H1 (cell line): ENCODE results near the gene TMEM243. TPM values are rescaled to one million over a fixed set of nuclear protein-coding genes. Genes with fewer than 3 reads are reported as not detected.

Experiments used
- CTCF ChIA-PET: fragments of 300-600 bp; sonication (Branson Sonifier 250); formaldehyde crosslinking; loops from one replicate; lab custom pipeline; 2021; ENCODE audit not compliant: partially characterized antibody; lab: Charles Lee
- POLR2A ChIA-PET: fragments of 300-600 bp; sonication (Branson Sonifier 250); formaldehyde crosslinking; loops from one replicate; lab custom pipeline; 2021; ENCODE audit warnings: inconsistent platforms; ENCODE audit not compliant: partially characterized antibody; lab: Charles Lee
- DNase-seq, 2 experiments: peaks; one replicate each; pipeline versions ENCODE4 v3.0.0 to v3.0.0-alpha.2; 2010 to 2022; ENCODE audit warnings: low spot score in 2 of 2, low read depth in 1 of 2, mixed read lengths in 1 of 2
- FAIRE-seq: peaks from 2 replicates; lab custom pipeline; 2011; peaks lifted over from hg19 to GRCh38; lab: Jason Lieb, UNC
- H2AFZ ChIP-seq: 2 replicates; pipeline ENCODE4 v1.8.1; 2012; ENCODE audit warnings: low read length, inconsistent platforms
- H2AK5ac ChIP-seq: 2 replicates; pipeline ENCODE4 v1.6.1; 2013; ENCODE audit warnings: low read depth, low read length
- H2BK120ac ChIP-seq: replicated peaks from 2 replicates; pipeline ENCODE3; 2013; ENCODE audit warnings: low read depth, low read length, inconsistent platforms
- H2BK12ac ChIP-seq: 2 replicates; pipeline ENCODE4 v1.6.1; 2013; ENCODE audit warnings: low read depth, low read length
- H2BK15ac ChIP-seq: 2 replicates; pipeline ENCODE4 v1.6.1; 2013; ENCODE audit warnings: low read length
- H2BK20ac ChIP-seq: 2 replicates; pipeline ENCODE4 v1.6.1; 2013; ENCODE audit warnings: low read length
- H2BK5ac ChIP-seq: 2 replicates; pipeline ENCODE4 v1.6.1; 2013; ENCODE audit warnings: low read depth, low read length
- H3K14ac ChIP-seq: 2 replicates; pipeline ENCODE4 v1.6.1; 2013; ENCODE audit warnings: inconsistent platforms; ENCODE audit not compliant: insufficient read length
- H3K18ac ChIP-seq: 2 replicates; pipeline ENCODE4 v1.6.1; 2013; ENCODE audit warnings: low read length; ENCODE audit errors: extremely low read depth
- H3K23ac ChIP-seq: 2 replicates; pipeline ENCODE4 v1.6.1; 2013; ENCODE audit warnings: inconsistent platforms; ENCODE audit not compliant: insufficient read length
- H3K23me2 ChIP-seq: 2 replicates; pipeline ENCODE4 v1.6.1; 2013; ENCODE audit warnings: low read depth, low read length
- H3K27ac ChIP-seq: 2 replicates; pipeline ENCODE4 v1.6.1; 2011; ENCODE audit warnings: low read depth, low read length, inconsistent platforms
- H3K27me3 ChIP-seq, 4 experiments: replicated peaks in 1 of 4; 1 replicate in 1 of 4; 2 replicates in 3 of 4; pipeline versions ENCODE4 v1.6.1 to v1.8.1; 2011 to 2013; ENCODE audit warnings: low read length in 3 of 4, mild to moderate bottlenecking in 3 of 4, inconsistent platforms in 2 of 4, mixed read lengths in 2 of 4, moderate library complexity in 1 of 4; ENCODE audit not compliant: control insufficient read depth in 3 of 4, insufficient read depth in 3 of 4; ENCODE audit errors: extremely low read depth in 1 of 4
- H3K36me3 ChIP-seq, 4 experiments: 2 replicates each; pipeline versions ENCODE4 v1.6.1 to v1.8.1; 2011 to 2013; ENCODE audit warnings: mild to moderate bottlenecking in 4 of 4, low read length in 3 of 4, moderate library complexity in 2 of 4, control low read depth in 1 of 4, inconsistent platforms in 1 of 4; ENCODE audit not compliant: insufficient read depth in 4 of 4, control insufficient read depth in 2 of 4
- H3K4ac ChIP-seq: replicated peaks from 2 replicates; pipeline ENCODE3; 2013; ENCODE audit warnings: low read length, low read depth, mixed read lengths, inconsistent platforms; ENCODE audit not compliant: insufficient read length
- H3K4me1 ChIP-seq, 4 experiments: replicated peaks in 1 of 4; 1 replicate in 1 of 4; 2 replicates in 3 of 4; pipeline versions ENCODE4 v1.6.1 to v1.8.1; 2011 to 2013; ENCODE audit warnings: low read length in 3 of 4, inconsistent platforms in 2 of 4, mixed read lengths in 1 of 4; ENCODE audit not compliant: insufficient read depth in 4 of 4, control insufficient read depth in 3 of 4
- H3K4me2 ChIP-seq, 2 experiments: 2 replicates each; pipeline versions ENCODE4 v1.6.1 to v1.8.1; 2011 to 2013; ENCODE audit warnings: low read depth in 2 of 2, low read length in 2 of 2, control low read depth in 1 of 2, inconsistent platforms in 1 of 2, mild to moderate bottlenecking in 1 of 2; ENCODE audit not compliant: insufficient read depth in 1 of 2
- H3K4me3 ChIP-seq, 4 experiments: fragments of 200-600, 300-600 bp in 1 of 4; sonication (generic), shearing (Covaris generic), sonication (Bioruptor Twin) in 1 of 4; 2 replicates each; pipeline versions ENCODE4 v1.5.1 to v1.8.1; 2011 to 2016; ENCODE audit warnings: low read length in 4 of 4, low read depth in 3 of 4, control low read depth in 2 of 4, inconsistent platforms in 2 of 4, mild to moderate bottlenecking in 2 of 4, mixed read lengths in 1 of 4, moderate library complexity in 1 of 4; ENCODE audit not compliant: insufficient read depth in 2 of 4; ENCODE audit errors: extremely low read depth in 1 of 4
- H3K56ac ChIP-seq: replicated peaks from 2 replicates; pipeline ENCODE3; 2013; ENCODE audit warnings: low read depth, mild to moderate bottlenecking, mixed read lengths, low read length, inconsistent platforms; ENCODE audit not compliant: insufficient read length
- H3K79me1 ChIP-seq: 2 replicates; pipeline ENCODE4 v1.6.1; 2013; ENCODE audit warnings: low read depth, low read length, control low read depth
- H3K79me2 ChIP-seq, 2 experiments: 2 replicates each; pipeline versions ENCODE4 v1.6.1 to v1.8.1; 2012 to 2013; ENCODE audit warnings: low read length in 2 of 2, mild to moderate bottlenecking in 2 of 2, inconsistent platforms in 1 of 2; ENCODE audit not compliant: insufficient read depth in 2 of 2, control insufficient read depth in 1 of 2
- H3K9ac ChIP-seq, 4 experiments: replicated peaks in 1 of 4; 1 replicate in 1 of 4; 2 replicates in 3 of 4; pipeline versions ENCODE4 v1.6.1 to v1.8.1; 2011 to 2013; ENCODE audit warnings: low read depth in 3 of 4, low read length in 3 of 4, control low read depth in 2 of 4, mild to moderate bottlenecking in 2 of 4, moderate library complexity in 2 of 4, inconsistent platforms in 1 of 4; ENCODE audit errors: extremely low read depth in 1 of 4
- H3K9me3 ChIP-seq, 2 experiments: 2 replicates each; pipeline versions ENCODE4 v1.6.1 to v1.8.1; 2012 to 2013; ENCODE audit warnings: mild to moderate bottlenecking in 2 of 2, moderate library complexity in 2 of 2, control low read depth in 1 of 2, inconsistent platforms in 1 of 2, low read depth in 1 of 2, low read length in 1 of 2, mixed read lengths in 1 of 2; ENCODE audit not compliant: insufficient read depth in 2 of 2
- H4K20me1 ChIP-seq, 2 experiments: replicated peaks in 1 of 2; 2 replicates each; pipeline versions ENCODE3 to v1.8.1; 2011 to 2013; ENCODE audit warnings: inconsistent platforms in 2 of 2, low read length in 2 of 2, mild to moderate bottlenecking in 1 of 2; ENCODE audit not compliant: insufficient read depth in 2 of 2, control insufficient read depth in 1 of 2
- H4K5ac ChIP-seq: 2 replicates; pipeline ENCODE4 v1.6.1; 2013; ENCODE audit warnings: low read length, low read depth, mixed read lengths, inconsistent platforms; ENCODE audit not compliant: insufficient read length
- H4K8ac ChIP-seq: 2 replicates; pipeline ENCODE4 v1.8.0; 2013; ENCODE audit warnings: mild to moderate bottlenecking, moderate library complexity, low read length, inconsistent platforms; ENCODE audit not compliant: insufficient read depth; ENCODE audit errors: extremely low read depth
- H4K91ac ChIP-seq: replicated peaks from 2 replicates; pipeline ENCODE3; 2013; ENCODE audit warnings: low read length, mixed read lengths, inconsistent platforms; ENCODE audit not compliant: insufficient read length
- EZH2 ChIP-seq: fragments of 200-600 bp; sonication (generic); IDR thresholded peaks from 2 replicates; pipeline ENCODE4 v1.7.1; 2012; ENCODE audit warnings: low read depth, mild to moderate bottlenecking, moderate library complexity, low read length, inconsistent platforms; ENCODE audit not compliant: severe bottlenecking
- JUND ChIP-seq: IDR thresholded peaks from 2 replicates; pipeline ENCODE4 v1.6.1; 2011; ENCODE audit warnings: mild to moderate bottlenecking, improper control_type of control experiment, low read length
- NANOG ChIP-seq: IDR thresholded peaks from 2 replicates; pipeline ENCODE4 v1.6.1; 2011; ENCODE audit warnings: low read length, low read depth, mild to moderate bottlenecking, inconsistent platforms; ENCODE audit not compliant: insufficient read depth, poor library complexity, severe bottlenecking
- WGBS, 2 experiments: shearing (Covaris generic) in 1 of 2; methylation state at CpG; one replicate each; pipeline versions ENCODE4 v1.1.6 to v1.1.7; 2013 to 2015; ENCODE audit warnings: low lambda C conversion rate in 2 of 2, mixed read lengths in 2 of 2, inconsistent platforms in 1 of 2, low coverage in 1 of 2, missing lambda C conversion rate in 1 of 2; ENCODE audit not compliant: insufficient replicate concordance in 2 of 2, insufficient coverage in 1 of 2, insufficient read length in 1 of 2; ENCODE audit errors: extremely low coverage in 1 of 2, missing lambda C conversion rate in 1 of 2; 5-methylcytosine and 5-hydroxymethylcytosine counted together
- polyA plus RNA-seq, 7 experiments: library from polyadenylated mRNA; depleted of rRNA in 3 of 7; stranded (reverse) in 5 of 7; unstranded in 2 of 7; fragments of >200 nt in 5 of 7; fragments of 200-250 nt in 2 of 7; gene quantifications; 1 replicate in 5 of 7; 2 replicates in 1 of 7; 4 replicates in 1 of 7; pipeline versions ENCODE4 v1.2.1 to v1.2.3, GENCODE V29; 2011 to 2013; ENCODE audit warnings: missing spikeins in 2 of 7, mixed read lengths in 2 of 7
- total RNA-seq: library from RNA; stranded (reverse); fragmentation: NEBNext Ultra II Directional; extraction: Animal tissue kit (Norgen Biotek cat#: 25700); gene quantifications from 2 replicates; pipeline ENCODE4 v1.2.1, GENCODE V29; 2021

Gene TMEM243
- total and polyA plus RNA-seq, 2 of the 8 experiments (the other 6 are each of a cell fraction or from before 2014, with no cell fraction given) = 23.7 to 27.6 TPM

- H2BK15ac ChIP-seq = no peak overlapping the region
- no peak overlapping the region for H3K4me2 ChIP-seq
- no peaks in the 10 kb centered on the region for H4K20me1 ChIP-seq
- H4K91ac ChIP-seq = no peak overlapping the region
- no peak overlapping the region for H4K8ac ChIP-seq
- H3K23me2 ChIP-seq = no peaks in the 10 kb centered on the region; the same call in 1 of the 2 replicates
- no peak overlapping the region for H3K4ac ChIP-seq
- H3K18ac ChIP-seq = no peak overlapping the region
- H2BK20ac ChIP-seq = no peak overlapping the region
- FAIRE-seq (no peak), DNase-seq (no peak)
- peaks cover 33 to 99% (median 78%) of the 10 kb centered on the region in 4 experiments for H3K36me3 ChIP-seq
- H3K14ac ChIP-seq = no peak overlapping the region
- no peaks in the 10 kb centered on the region; the same call in 1 of the 2 replicates for H3K79me1 ChIP-seq
- H3K23ac ChIP-seq = no peak overlapping the region
- 97% methylated on average over 3 of the region's 3 CpGs; no CpG with 5 or more reads in 1 of the 2 experiments for WGBS, 2 experiments
- H2BK5ac ChIP-seq = no peak overlapping the region
- H2BK120ac ChIP-seq = no peak overlapping the region
- 0 out of 4 replicates have a peak, but pooled peaks cover 0 to 6% of the 10 kb centered on the region in 2 experiments for H3K79me2 ChIP-seq
- no peak overlapping the region for H3K56ac ChIP-seq
- peaks cover 0 to 1% (median 0%) of the 10 kb centered on the region in 4 experiments; a peak in 1 of 7 replicates for H3K27me3 ChIP-seq
- H2BK12ac ChIP-seq = no peak overlapping the region
- TF ChIP-seq NANOG (no peak), JUND (no peak), EZH2 (no peak)
- H3K9ac ChIP-seq = no peak overlapping the region
- no peak overlapping the region for H2AK5ac ChIP-seq
- ChIA-PET POLR2A (no interaction called here), CTCF (interaction anchor here (1.1 to 4.5 kb wide), 3 partner anchors 13 to 245 kb away, joined by 3 to 18 read pairs (median 3); no protein-coding TSS in a partner anchor)
- H3K9me3 ChIP-seq = no peaks in the 10 kb centered on the region
- H2AFZ ChIP-seq = no peak overlapping the region
- H4K5ac ChIP-seq = no peak overlapping the region
- no peaks in the 10 kb centered on the region for H3K4me1 ChIP-seq
- H3K27ac ChIP-seq = no peak overlapping the region
- no peak overlapping the region for H3K4me3 ChIP-seq
Observed at GRCh38 chr7:87170828-87171227, 48.7 kb downstream of the TMEM243 start.
